ENCODE measurements around the gene HS1BP3.

The HS1BP3 gene

GRCh38 chr2:20582600-20583221 is 68.2 kb downstream of the HS1BP3 start:
- no peak overlapping the region for H2AFZ ChIP-seq (ENCODE audit: low read depth, low read length)
- no peaks in the 10 kb centered on the region for H3K4me1 ChIP-seq (ENCODE audit: insufficient read depth, low read length)
- H3K4me2 ChIP-seq (ENCODE audit: insufficient read depth, low read length) = no peak overlapping the region
- H3K27ac ChIP-seq (ENCODE audit: low read length) = no peak overlapping the region
- no peak for DNase-seq
- no peaks in the 10 kb centered on the region for H4K20me1 ChIP-seq (ENCODE audit: insufficient read depth, low read length)
- no peaks in the 10 kb centered on the region for H3K27me3 ChIP-seq (ENCODE audit: insufficient read depth, low read length, poor library complexity)
- H3K9ac ChIP-seq (ENCODE audit: low read depth, low read length) = no peak overlapping the region
- no peaks in the 10 kb centered on the region for H3K9me3 ChIP-seq (ENCODE audit: insufficient read depth, low read length, severe bottlenecking)
- H3K36me3 ChIP-seq (ENCODE audit: insufficient read depth, low read length) = no peaks in the 10 kb centered on the region
- H3K4me3 ChIP-seq (ENCODE audit: low read depth in 1 of 2, low read length in 2 of 2) = no peak overlapping the region
- TF ChIP-seq CTCF (IDR thresholded peaks at IDR 0.05; ENCODE audit: borderline replicate concordance, extremely low read depth, low read length, poor library complexity, severe bottlenecking) = no peak
- no peak for TF ChIP-seq EZH2 (IDR thresholded peaks at IDR 0.05; ENCODE audit: borderline replicate concordance, low read depth, low read length, severe bottlenecking)
- H3K79me2 ChIP-seq (ENCODE audit: insufficient read depth, low read length) = no peaks in the 10 kb centered on the region
- ATAC-seq (ENCODE audit: insufficient read depth, low read depth) = no peak

GRCh38 chr2:20580690-20581437 is 70.0 kb downstream of the HS1BP3 start:
- Histone ChIP-seq H3K4me3 (ENCODE audit: low read depth in 1 of 2, low read length in 2 of 2) (no peak overlapping the region), H3K9ac (ENCODE audit: low read depth, low read length) (no peak overlapping the region), H3K4me1 (ENCODE audit: insufficient read depth, low read length) (no peaks in the 10 kb centered on the region), H3K27ac (ENCODE audit: low read length) (no peak overlapping the region), H4K20me1 (ENCODE audit: insufficient read depth, low read length) (no peaks in the 10 kb centered on the region), H2AFZ (ENCODE audit: low read depth, low read length) (no peak overlapping the region), H3K79me2 (ENCODE audit: insufficient read depth, low read length) (no peaks in the 10 kb centered on the region), H3K4me2 (ENCODE audit: insufficient read depth, low read length) (no peak overlapping the region), H3K36me3 (ENCODE audit: insufficient read depth, low read length) (no peaks in the 10 kb centered on the region), H3K27me3 (ENCODE audit: insufficient read depth, low read length, poor library complexity) (no peaks in the 10 kb centered on the region), H3K9me3 (ENCODE audit: insufficient read depth, low read length, severe bottlenecking) (no peaks in the 10 kb centered on the region)
- TF ChIP-seq CTCF (IDR thresholded peaks at IDR 0.05; ENCODE audit: borderline replicate concordance, extremely low read depth, low read length, poor library complexity, severe bottlenecking) (no peak), EZH2 (IDR thresholded peaks at IDR 0.05; ENCODE audit: borderline replicate concordance, low read depth, low read length, severe bottlenecking) (no peak)
- DNase-seq = no peak
- ATAC-seq (ENCODE audit: insufficient read depth, low read depth) = no peak

- Histone ChIP-seq H3K4me1 (ENCODE audit: insufficient read depth, low read length) (no peaks in the 10 kb centered on the region), H3K9ac (ENCODE audit: low read depth, low read length) (no peak overlapping the region), H2AFZ (ENCODE audit: low read depth, low read length) (no peak overlapping the region), H3K4me2 (ENCODE audit: insufficient read depth, low read length) (no peak overlapping the region), H3K4me3 (ENCODE audit: low read depth in 1 of 2, low read length in 2 of 2) (no peak overlapping the region), H3K9me3 (ENCODE audit: insufficient read depth, low read length, severe bottlenecking) (no peaks in the 10 kb centered on the region), H3K79me2 (ENCODE audit: insufficient read depth, low read length) (no peaks in the 10 kb centered on the region), H3K27ac (ENCODE audit: low read length) (no peak overlapping the region), H4K20me1 (ENCODE audit: insufficient read depth, low read length) (no peaks in the 10 kb centered on the region), H3K36me3 (ENCODE audit: insufficient read depth, low read length) (no peaks in the 10 kb centered on the region), H3K27me3 (ENCODE audit: insufficient read depth, low read length, poor library complexity) (no peaks in the 10 kb centered on the region)
- ATAC-seq (ENCODE audit: insufficient read depth, low read depth) = no peak
- TF ChIP-seq CTCF (IDR thresholded peaks at IDR 0.05; ENCODE audit: borderline replicate concordance, extremely low read depth, low read length, poor library complexity, severe bottlenecking) = no peak
- no peak for TF ChIP-seq EZH2 (IDR thresholded peaks at IDR 0.05; ENCODE audit: borderline replicate concordance, low read depth, low read length, severe bottlenecking)
- no peak for DNase-seq
Measured at GRCh38 chr2:20579866-20580265, 71.0 kb downstream of the HS1BP3 start.

All from DND-41 (cell line).